Erythroblast (primary cell): ENCODE results near the gene STK32C.

Source experiments
- DNase-seq, 2 experiments: peaks; one replicate each; lab custom pipeline; 2025; lab: John Stamatoyannopoulos, UW
- GATA1 ChIP-seq: IDR thresholded peaks from 2 replicates; pipeline ENCODE4 v1.6.1; 2011; ENCODE audit warnings: low read depth, mild to moderate bottlenecking, control low read depth, low read length, moderate library complexity
- POLR2A ChIP-seq: IDR thresholded peaks from 2 replicates; pipeline ENCODE4 v1.6.1; 2011; ENCODE audit warnings: mild to moderate bottlenecking, low read length

Gene STK32C

DNA sequence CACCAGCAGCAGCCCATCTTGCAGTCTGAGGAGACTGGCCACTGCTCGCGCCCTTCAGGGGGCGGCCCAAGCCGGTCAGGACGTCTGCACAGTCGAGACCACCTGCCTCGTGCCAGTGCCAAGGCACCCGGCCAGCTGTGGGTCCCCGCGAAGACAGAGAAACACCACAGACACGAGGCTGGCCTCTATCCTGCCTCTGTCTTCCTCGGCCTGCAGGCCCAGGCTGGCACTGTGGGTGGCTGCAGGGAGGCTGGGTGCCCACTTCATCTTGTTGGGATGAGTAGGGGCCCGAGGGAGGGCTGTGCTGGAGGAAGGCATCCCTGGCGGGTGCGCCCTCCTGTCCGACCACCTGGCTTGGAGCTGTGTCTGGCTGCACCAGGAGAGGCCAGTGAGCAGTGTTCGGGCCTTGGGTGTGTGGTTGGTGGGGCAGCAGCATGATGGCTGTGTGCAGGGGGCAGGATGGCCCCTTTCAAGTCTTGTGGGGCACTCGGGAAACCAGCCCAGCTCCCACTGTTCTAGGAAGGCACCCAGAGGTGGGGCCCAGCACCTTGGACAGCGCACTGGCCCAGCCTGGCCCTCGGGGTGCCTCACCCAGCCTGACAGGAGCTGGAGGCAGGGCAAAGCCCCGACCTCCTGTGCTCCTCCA, 113.7 kb downstream of the STK32C start:
- TF ChIP-seq GATA1 (no peak), POLR2A (no peak)
- peak in 1 of 2 experiments; percentile 24 for DNase-seq

DNA sequence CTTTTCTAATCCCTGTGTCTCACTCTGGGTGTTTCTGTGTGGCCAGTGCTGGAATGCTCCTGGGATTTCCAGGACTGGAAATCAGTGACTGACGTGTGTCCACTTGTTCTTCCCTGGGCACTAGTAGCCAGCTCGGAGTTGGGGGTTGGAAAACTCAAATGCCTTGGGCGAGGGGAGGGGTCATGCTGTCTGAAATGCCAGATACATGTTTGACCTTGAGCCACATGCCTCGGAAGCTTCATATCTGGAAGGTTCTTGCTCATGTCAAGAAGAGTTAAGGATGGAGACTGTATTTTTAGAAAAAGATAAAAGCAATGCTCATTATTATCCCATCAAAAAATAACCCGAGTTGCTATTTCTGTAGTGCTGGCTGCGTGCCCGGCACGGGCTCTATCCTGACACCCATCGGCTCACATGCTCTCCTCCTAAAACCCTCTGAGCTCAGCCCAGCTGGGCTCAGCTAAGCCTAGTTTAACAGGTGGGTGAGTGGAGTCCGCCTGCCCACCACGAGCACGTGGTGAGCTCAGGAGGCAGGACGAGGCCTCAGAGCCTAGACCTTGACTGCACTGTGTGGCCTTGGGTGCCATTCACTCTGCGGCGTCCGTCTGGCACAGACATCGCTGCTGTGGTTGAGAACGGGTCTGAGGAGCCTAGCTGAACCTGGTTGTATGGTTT, 114.6 kb downstream of the STK32C start:
- no peak for TF ChIP-seq GATA1
- no peak for TF ChIP-seq POLR2A
- no peak for DNase-seq

- DNase-seq: no peak
- TF ChIP-seq GATA1 (no peak), POLR2A (no peak)
These were observed 115.4 kb downstream of the STK32C start for GRCh38 chr10:132192076-132192975.

GRCh38 chr10:132189810-132190422, 117.8 kb downstream of the STK32C start:
- DNase-seq: no peak
- TF ChIP-seq GATA1 (no peak), POLR2A (no peak)

- DNase-seq: no peak
- no peak for TF ChIP-seq GATA1
These were observed 118.7 kb downstream of the STK32C start for GRCh38 chr10:132189016-132189415.

DNA sequence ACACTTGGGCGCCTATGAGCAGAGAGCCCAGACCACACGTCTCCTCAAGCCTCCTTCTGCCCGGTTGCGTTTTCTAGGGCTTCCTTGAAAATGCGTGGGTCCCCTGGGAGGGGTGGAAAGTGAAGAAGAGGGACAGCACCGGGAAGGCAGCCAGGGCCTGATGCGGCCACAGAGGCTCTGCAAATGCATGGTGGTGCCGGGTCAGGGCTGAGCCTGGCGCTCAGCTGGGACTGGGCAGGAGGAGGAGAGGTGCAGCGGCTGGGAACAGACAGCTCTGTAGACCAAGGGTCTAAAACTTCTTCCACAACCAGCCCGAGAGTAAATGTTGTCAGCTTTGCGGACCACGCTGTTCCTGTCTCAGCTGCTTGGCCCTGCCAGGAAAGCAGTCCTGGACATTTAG, 119.4 kb downstream of the STK32C start:
- TF ChIP-seq POLR2A (no peak), GATA1 (no peak)
- no peak for DNase-seq

DNA sequence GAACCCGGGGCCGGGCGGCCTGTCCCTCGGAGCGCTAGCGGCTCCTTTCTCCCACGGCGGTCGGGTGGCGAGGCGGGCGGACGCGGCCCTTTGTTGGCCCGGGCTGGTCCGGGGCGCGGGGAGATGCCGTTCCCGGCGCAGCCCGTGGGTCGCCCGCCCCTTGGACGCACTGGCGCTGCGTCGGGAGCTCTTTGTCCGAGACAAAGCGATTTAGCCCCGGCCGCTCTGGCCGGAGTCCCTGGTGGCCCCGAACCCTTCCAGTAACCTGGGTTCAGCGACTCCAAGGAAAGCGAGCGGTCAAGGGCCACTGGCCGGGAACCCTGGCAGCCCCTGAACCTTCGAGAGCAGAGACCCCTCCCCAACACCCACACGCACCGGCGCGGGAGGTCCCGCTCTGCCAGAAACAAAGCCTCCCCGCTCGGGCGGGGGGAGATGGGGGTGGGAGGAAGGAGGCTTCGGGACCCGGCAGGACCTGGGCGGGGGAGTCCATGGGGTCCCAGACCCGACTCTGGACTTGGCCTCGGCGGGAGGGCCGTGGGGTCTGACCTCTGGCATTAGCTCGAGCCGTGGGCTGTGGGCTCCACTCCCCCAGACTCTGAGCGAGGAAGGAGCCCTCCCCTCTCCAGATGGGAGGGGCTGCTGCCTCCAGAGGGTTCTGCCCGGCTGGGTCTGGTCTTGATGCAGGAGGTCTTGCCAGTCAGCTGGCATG, 120.2 kb downstream of the STK32C start:
- no peak for DNase-seq
- TF ChIP-seq GATA1 (no peak), POLR2A (no peak)

- peak; percentile 25 to 43 for DNase-seq
- TF ChIP-seq GATA1 (no peak), POLR2A (no peak)
These were observed 121.0 kb downstream of the STK32C start, which contains the start of gene DPYSL4 for GRCh38 chr10:132186488-132187429. DPYSL4 (plus strand) TSS chr10:132186948; CDS start chr10:132187064, 116 bp downstream.

DNA sequence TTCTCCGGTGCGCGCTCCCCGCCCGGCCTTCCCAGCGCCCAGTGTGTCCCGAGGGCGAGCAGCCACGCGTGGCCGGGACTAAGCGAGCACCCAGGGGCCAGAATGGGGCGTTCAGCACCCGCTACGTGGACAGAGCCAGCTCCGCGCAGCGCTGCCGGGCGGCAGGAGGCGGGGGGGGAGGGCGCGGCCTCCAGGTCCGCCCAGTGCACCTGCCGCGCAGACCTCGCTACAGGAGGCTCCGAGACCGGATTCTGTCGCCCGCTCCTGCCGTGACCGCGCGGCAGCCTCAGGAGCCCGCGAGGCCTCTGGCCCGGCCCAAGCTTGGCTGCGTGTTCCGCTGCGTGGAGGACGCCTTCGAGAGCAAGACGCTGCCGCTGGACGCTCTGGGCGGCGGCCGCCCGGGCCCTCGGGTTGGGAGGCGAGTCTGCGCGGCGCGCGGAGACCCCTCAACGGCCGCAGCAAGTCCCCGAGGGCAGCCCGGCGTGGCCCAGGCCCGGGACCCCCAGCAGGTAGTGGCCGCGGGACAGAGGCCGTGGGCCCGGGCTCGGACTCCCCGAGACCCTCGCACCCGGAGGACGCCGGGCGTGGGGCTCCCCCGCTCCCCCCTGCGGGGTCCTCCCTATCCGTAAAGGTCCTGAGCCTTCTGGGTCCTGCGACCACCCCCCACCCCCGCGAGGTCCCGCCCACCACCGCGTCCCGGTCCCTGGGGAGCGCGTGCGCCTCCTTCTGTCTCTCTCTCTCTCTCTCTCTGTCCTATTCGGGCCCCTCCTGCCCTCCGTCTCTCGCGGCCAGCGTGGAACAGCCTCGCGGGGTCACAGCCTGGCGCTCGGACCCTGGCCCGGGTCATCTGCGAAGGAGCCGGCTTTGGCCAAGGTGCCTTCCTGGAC, 121.9 kb downstream of the STK32C start:
- peak; percentile 21 to 24 for DNase-seq
- TF ChIP-seq POLR2A: no peak
- TF ChIP-seq GATA1: no peak

GRCh38 chr10:132184816-132185593, 122.7 kb downstream of the STK32C start:
- no peak for DNase-seq
- TF ChIP-seq POLR2A (no peak), GATA1 (no peak)

GRCh38 chr10:132183046-132183445, 124.7 kb downstream of the STK32C start:
- no peak for DNase-seq
- TF ChIP-seq POLR2A (no peak), GATA1 (no peak)
